GM19372 (cell line): ENCODE measurements around the gene NUP62.
A peak's percentile ranks its signal among the peaks of the same experiment; 100 is the strongest.

ENCODE experiments used
- ATAC-seq: cut with Tn5 transposase; IDR thresholded peaks from one replicate; pipeline ENCODE4 v1.9.1; 2021; ENCODE audit warnings: mild to moderate bottlenecking, low read depth, moderate library complexity; ENCODE audit not compliant: unreplicated experiment

Gene NUP62

DNA sequence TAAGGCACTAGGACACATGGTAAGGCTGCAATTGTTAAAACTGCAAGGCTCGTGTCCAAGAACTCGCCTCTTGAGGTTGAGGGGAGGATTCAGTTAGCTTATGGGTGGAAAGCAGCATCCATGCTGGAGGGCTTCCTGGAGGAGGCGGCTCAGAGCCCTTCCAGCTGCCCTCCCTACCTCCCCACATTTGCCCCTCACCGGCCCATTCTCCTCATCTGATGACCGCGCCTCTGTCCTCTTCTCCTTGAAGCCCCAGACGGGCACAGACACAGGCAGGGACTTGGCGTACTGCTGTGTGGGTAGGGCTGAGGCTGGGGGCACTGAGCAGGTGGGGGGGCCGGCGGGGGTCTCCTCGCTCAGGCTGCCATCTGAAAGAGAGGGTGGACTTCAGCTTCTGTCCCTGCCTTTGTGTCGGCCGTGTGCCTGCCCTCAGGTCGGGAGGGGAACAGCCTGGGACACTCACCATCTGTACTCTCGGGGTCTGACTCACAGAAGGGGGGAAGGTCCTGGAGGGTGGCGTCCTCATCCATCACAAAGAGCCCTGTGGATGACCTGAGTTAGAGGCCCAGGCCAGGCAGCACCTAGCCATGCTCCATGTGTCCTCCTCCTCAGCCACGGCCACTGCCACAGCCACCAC is 57.8 kb downstream of the NUP62 start:
- no peak for ATAC-seq

DNA sequence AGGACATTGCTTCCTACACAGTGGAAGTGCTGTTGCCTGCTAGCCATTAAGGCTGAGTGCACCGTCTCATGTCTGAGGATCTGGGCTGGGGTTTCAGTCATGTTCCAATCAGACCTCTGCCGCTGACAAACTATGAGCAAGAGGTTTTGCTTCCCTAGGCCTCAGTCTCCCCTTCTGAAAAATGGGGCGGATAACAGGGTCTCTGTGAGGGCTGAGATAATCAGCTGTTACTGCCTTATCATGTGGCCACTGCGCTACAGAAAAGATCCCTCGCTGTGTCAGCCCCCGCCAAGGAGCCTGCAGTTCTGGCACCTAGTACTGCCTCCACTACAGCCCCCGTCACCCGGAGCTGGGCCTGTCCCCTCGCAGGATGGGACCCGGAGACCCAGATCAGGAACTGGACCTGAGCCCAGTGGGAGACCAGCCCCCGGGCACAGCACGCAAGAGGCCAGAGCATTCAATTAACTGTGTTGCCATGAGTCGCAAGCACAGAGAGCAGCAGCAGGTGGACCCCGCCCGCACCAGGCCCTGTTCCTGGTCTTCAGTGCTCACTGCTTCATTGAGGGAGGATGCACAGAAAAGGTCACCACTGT is 58.9 kb downstream of the NUP62 start:
- ATAC-seq: no peak

DNA sequence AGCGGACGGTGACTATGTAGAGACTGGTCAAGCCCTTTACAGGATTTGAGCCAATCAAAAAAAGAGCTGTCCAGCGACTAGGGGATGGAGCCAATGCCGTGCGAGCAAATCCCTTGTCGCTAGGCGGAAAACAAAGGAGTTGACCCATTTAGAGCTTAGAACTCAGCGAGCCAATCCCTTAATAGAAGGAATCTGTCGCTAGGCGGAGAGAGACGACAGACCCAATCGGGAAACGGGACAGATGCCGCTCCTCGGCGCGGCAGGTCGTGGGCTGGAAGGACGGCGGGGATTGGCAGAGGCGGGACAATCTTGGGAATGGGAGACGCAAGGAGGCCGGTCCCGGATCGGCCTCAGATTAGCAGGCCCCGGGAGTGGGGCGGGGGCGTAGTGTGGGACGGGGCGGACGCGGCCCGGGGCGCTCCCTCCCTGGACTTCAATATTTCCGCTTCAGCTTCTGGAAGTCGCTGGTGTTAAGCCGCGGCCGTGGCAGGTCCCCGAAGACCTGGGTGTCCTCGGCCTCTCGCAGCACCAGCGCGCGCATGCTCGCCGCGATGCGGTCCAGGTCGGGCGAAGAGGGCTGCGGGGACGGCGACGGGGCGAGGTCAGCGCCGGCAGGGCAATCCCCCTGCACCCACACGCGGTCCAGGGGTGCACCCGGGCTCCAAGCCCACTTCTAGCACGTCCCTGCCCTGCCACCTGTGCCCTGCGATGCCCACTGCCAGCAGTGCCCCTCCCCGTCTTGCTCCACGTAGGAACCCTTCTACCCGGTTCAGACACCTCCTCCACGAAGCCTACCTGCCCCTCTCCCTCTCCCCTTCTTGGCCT is 59.6 kb downstream of the NUP62 start:
- ATAC-seq: peak; percentile 62

DNA sequence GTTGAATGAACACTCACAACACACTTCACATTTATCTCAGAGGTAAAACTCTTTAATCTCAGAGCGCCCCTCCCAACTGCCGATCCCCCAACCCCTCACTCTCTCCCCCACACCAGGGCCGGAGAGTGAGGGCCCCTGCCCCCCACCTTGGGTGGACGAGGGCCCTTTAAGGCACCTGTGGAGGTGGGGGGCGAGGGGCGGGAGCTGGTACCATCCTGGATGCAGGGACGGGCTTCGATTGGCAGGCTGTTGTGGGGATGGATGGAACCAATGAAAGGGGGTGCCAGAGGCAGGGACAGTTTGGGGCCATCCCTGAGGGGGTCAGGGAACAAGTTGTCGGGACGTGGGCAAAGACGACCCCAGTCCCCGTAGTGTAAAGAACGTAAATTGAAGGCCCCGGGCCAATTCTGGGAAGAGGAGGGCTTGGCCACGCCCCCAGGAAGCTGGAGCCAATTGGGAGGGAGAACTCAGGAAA is 60.3 kb downstream of the NUP62 start:
- ATAC-seq: peak; percentile 6

DNA sequence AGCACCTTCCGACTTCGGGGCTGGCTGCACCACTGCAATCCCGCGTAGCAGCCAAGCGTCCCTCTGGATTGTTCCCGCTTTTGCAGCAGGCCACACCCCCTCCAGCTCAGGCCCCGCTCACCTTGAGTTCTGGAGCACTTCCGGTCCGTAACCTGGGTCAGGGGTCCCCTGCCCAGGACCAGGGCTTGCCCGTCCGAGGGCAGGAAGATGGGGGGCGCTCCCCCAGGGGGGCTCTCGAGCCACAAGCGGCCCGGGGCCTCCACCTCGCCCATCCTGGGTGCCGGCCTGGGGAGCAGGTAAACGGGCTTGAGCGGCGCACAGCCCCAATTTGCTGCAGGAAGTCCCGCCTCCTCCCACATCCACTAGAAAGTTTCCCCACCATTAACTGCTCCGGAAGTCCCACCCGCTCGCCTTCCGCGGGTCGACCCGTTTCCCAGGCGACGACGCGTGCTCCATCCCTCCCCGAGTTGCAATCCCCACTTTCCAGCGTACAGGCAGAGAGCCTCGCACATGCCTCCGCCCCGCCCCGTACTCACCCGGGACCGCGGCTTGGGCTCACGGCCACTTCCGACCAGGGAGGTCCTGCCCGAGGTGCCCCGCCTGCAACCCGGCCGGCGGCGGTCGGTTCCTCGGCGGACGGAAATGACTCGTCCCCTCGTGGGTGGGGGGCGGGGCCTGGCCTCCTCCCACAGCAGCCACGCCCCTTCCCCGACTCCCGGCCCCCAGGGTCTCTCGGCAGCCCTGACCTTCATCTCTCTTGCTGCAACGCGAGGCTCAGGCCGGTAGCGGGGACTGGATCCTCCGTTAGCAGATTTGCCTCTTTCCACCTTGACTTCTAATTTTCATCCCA is 62.1 kb downstream of the NUP62 start, which contains the start of gene PNKP:
Gene PNKP (minus strand): TSS at position 644 of the 850 bp plus-strand sequence. CDS start 372 bp downstream, at position 272.
- peak; percentile 39 for ATAC-seq

DNA sequence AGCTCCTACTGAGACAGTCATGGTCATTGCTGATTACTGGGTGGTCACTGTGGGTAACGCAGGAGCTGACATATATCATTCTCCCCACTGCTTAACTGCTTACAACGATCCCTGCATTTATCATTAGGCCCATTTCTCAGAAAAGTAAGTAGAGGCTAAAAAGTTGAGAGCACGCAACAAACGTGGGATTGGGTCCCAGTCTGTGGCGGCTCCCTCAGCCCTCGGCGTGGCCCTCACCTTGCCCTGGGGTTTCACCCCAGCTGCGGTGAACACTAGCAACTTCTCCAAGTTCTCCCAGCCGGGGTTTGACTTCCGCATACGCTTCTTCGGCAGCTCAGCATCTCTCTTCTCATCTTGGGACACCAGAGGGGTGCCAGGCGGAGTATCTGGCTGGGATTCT is 64.4 kb downstream of the NUP62 start:
- no peak for ATAC-seq

DNA sequence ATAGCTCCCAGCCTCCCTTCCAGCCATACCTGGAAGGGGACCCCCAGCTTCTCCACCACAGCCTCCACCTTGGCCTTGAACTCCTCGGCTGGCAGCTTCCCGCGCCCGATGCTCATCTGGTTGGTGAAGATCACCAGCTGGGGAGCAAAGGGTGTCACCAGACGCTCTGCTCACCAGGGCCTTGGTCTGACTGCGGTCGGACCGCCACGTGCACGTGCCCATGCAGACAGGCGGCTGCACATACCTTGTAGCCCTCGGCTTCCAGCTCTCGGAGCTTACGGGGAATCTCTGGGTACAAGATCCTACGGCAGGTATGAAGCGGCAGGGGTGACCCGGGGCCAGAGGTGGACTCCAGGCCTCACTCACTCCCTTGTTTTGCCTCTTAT is 65.4 kb downstream of the NUP62 start:
- no peak for ATAC-seq

DNA sequence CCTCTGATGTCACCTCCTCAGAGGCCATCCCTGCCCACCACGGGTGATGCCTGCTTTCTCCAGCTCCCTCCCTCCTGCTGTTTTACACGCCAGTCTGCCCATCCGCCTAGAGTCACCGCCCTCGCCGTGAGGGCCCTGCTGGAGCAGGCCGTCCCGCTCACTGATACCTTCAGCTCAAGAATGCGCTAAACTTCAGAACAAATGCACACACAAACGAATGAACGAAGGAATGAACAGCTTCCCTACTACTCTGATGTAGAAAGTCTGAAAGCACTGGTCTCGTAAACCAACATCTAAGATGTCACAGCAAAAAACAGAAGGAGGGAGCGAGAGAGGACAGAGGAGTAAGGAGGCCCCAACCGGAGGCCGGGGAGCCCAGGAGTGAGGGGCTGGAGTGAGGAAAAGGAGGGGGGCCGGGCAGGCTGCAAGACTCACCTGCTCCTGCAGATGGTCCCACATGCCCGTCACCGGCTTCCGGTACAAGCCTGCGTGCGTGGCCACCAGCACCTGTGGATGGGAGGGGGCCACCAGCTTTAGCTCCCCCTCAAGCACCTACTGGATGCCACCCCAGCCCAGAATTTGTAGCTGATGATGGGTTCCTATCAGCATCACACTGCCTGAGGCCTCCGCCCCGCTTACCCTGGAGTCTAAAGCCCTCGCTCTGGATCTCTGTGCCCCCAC is 65.9 kb downstream of the NUP62 start:
- no peak for ATAC-seq

DNA sequence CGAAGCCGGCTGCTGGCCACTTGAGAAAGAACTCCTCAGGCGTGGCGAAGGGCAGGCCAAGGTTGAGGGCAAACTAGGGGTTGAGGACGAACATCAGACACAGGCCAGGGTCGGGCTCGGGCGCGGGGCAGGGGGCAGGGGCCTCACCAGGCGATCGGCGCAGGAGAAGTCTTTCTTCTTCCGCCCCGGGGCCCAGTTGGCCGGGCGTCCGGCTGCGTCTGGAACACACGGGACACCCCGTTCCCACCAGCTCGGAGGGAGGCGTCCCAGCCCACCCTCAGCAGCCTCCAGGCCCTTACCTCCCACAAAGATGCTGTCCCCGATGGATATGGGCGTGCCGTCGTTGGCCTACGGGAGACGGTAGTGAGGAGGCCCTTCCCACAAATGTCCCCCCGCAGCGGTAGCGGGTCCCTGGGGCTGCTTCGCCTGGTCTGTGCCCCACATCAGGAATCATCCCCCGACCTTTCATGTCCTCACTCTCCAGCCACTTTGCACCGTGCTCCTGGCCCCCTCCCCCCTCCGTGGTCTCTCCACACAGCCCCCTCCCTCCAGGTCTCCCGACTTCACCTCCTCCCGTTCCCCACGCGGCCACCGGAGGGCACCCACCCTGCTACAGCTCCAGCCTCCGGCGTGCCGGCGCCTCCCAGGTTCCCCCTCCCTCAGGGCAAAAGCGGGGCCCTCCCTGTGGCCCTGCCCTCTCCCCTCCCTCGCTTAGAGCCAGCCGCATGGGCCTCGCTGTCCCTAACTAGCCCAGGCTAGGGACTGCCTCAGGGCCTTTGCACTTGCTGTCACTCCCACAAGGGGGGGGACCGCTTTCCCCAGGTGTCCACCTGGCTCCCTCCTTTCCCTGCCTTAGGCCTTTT is 66.7 kb downstream of the NUP62 start:
- ATAC-seq: no peak

DNA sequence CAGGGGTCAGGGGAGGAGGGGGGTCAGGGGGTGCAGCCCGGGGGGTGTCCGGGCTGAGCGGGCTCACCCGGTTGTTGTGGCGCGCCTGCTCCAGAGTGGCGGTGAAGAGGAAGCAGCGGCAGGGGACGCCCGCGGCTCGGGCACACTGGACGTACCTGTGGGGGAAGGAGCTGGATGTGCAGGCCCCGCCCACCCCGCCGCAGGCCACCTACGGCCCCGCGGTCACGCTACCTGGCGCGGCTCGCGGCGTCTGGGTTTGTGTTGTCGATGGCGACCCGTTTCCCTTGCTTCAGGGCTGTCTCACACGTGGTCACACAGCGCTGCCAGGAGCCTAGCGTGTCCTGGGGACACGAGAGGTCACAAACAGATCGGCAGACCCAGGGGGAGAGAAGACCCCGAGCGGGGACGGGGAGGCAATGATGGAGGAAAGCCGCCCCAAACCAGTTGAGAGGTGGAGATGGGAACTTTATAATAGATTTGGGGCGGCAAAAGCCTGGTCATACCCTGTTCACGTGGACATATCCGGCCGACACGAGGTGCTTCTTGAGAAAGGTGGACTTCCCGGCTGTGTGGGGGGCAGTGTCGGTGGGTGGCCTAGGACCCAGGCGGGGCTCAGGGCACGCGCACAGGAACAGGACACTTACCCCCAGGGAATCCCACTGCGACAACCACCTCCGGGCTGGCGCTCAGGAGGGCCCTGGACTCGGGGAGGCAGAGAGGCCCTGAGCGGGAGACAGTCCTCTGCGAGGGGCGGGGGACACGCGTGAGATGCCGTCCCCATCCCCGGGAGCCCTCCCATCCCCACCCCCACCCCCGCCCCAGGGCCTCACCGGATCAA is 67.5 kb downstream of the NUP62 start:
- ATAC-seq: no peak

DNA sequence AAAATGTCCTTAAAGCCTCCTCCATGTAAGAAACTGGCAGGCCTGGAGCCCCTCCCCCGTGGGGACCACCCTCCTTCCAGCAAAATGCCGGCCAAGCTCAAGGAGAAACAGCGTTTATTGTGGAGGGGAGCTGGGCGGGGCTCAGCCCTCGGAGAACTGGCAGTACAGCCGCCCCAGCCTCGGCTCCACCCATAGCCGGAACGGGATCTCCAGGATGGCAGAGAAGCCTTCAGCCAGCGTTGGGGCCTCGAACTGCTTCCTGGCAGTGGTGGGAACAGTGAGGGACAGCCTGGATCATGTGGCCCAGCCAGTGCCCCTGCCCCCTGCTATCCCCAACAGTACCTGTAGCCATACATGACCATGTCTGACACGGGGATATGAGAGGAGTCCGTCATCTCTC is 68.2 kb downstream of the NUP62 start:
- no peak for ATAC-seq

DNA sequence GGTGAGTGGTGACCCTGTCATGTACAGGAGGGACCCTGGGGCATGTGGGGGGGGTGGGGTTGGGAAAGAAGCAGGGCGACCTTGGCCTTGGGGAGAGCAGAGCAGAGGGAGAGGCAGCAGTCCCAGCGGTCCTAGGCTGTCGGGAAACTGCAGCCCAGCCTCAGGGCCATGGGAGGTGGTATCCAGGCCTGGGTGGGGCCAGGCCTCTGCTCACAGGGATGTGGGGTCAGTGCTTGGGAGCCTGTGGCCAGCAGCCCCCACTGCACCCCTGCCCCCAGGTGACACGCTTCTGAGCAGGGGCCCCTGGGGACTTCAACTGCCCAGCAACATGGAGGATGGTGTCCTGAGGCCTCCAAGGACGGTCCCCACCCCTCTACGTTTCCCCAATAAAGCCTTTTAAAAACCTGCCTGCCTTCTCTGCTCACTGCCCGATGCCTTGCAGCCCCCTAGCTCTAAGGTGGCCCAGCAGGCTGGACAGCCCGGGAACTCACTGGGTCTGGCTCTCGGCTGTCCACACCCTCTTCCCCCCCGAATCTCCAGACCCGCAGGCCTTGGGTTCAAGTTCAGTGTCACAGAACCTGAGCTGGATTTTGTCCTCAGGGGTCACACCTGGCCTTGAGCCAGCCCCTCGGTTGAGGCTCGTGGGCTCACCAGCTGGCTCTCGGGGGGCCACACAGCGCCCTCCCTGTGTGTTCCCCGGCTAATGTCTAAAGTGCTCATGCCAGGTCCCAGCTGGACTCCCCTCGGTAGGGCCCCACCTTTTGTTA is 68.8 kb downstream of the NUP62 start:
- no peak for ATAC-seq

DNA sequence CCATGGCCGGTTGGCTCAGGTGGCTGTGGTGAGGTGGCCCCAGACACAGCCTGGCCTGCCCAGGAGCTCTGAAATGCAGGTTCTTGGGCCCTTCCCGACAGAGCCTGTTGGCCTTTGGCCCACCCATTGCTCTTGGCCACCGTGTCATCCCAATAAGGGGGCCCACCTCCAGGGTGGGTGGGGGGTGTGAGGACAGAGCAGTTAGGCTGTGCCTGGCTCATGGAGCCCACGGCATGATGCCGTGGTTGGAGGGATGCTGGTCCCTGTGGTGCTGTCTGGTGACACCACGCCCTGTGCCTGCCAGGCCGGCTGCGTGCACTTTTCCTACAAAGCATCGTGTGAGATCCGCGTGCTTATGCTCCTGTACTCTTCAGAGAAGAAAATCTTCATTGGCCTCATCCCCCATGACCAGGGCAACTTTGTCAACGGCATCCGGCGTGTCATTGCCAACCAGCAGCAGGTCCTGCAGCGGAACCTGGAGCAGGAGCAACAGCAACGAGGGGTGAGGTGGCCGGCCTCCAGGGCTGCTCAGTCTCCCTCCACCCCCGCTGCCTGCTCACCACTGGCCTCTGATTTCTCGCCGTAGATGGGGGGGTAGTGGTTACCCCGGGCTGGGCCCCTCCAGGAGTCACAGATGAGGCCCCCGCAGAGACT is 69.5 kb downstream of the NUP62 start:
- ATAC-seq: no peak

DNA sequence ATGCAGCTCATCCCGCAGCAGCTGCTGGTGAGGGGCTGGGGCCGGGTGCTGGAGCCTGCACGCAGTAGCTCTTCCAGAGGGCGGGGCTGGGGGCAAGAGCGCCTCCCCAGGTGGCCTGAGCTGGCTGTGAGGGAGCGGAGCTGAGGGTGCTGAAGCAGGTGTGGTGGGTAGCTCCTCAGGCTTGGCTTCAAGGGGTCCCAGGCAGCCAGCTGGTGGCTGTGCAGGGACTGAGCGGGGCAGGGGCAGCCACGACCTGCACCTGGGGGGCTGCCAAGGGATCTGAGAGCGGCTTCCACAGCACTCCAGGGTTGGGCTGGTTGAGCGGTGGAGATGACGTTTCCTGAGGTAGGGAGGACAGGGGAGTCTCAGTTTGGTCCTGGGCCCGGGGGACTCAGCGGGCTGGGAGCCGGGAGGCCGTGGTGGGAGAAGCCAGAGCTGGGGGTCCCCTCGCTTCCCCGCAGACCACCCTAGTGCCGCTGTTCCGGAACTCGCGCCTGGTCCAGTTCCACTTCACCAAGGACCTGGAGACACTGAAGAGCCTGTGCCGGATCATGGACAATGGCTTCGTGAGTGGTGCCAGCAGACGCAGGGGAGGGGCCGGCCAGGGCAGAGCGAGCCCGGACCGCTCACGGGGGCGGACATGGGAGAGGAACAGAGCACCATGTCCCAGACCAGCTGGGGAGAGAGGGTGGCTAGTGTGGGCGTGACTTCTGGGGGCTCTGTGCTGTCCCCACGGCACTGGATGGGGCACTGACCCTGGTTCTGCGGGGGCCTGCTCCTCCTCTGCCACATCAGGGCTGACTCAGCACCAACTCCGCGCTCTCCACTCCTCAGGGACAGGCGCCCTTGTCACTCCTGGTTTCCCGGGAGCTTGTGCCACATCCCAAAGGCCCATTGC is 71.0 kb downstream of the NUP62 start:
- ATAC-seq: no peak

DNA sequence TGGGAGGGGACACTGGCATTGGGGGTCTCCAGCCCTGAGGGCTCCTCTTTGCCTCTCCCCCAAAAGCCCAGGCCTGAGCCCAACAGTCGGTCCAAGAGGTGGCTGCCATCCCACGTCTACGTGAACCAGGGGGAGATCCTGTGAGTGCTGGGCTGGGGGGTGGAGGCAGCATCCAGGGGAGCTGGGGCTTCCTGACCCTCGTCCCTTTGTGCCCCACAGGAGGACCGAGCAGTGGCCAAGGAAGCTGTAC is 71.5 kb downstream of the NUP62 start:
- no peak for ATAC-seq

DNA sequence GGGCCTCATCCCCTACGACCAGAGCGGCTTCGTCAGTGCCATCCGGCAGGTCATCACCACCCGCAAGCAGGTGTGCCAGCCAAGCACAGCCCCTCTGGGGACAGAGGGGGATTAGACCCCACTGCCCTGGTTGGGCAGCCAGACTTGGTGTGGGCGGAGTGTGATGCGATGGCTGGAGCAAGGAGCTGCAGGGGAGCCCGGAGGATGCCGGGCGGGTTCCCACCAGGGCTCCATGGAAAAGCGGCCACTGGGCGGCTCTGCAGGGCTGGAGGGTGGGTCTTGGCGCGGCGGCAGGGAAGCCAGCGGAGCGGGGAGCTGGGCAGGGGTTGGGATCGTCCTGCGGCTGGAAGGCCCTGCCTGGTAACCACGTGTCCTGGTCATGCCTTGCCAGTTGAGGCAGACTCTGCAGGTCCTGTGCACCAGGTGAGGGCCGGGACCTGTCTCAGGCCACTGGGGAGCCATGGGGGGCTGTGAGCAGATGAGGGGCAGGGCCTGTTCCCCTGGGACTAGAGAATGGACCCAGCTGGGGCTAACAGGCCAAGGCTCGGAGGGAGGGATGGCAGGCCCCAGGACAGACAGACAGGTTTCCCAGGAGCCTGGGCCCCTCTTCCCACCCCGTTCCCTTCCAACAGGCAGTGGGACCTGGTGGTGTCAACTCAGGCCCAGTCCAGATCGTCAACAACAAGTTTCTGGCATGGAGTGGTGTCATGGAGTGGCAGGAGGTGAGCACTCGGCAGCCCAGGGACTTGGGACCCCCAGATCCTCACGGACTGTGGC is 72.1 kb downstream of the NUP62 start:
- no peak for ATAC-seq
